H1 (cell line): ENCODE results near the gene LPGAT1. TPM values are rescaled to one million over a fixed set of nuclear protein-coding genes. Genes with fewer than 3 reads are reported as not detected.

Experiments
- CREB1 ChIP-seq: IDR thresholded peaks from 2 replicates; pipeline ENCODE4 v1.6.1; 2012; ENCODE audit warnings: inconsistent platforms
- CTBP2 ChIP-seq: IDR thresholded peaks from 2 replicates; pipeline ENCODE4 v1.7.0; 2011; ENCODE audit warnings: borderline replicate concordance, mild to moderate bottlenecking, moderate library complexity, mixed read lengths, low read length; ENCODE audit not compliant: insufficient read depth, insufficient read length
- PHF8 ChIP-seq: fragments of 200-600 bp; sonication (generic); conservative IDR thresholded peaks from 2 replicates; pipeline ENCODE4 v1.7.1; 2012; ENCODE audit warnings: low read depth, mild to moderate bottlenecking, inconsistent platforms, low read length, moderate library complexity
- POLR2A ChIP-seq, 2 experiments: IDR thresholded peaks; 1 replicate in 1 of 2; 2 replicates in 1 of 2; pipeline ENCODE4 v1.6.1; 2011; ENCODE audit warnings: low read depth in 2 of 2, low read length in 2 of 2, mild to moderate bottlenecking in 2 of 2; ENCODE audit errors: control extremely low read depth in 1 of 2
- SIN3A ChIP-seq, 2 experiments: IDR thresholded peaks in 1 of 2; conservative IDR thresholded peaks in 1 of 2; 2 replicates each; pipeline ENCODE4 v1.6.1; 2011 to 2012; ENCODE audit warnings: low read length in 2 of 2, improper control_type of control experiment in 1 of 2, low read depth in 1 of 2, mild to moderate bottlenecking in 1 of 2
- TCF12 ChIP-seq: IDR thresholded peaks from 2 replicates; pipeline ENCODE4 v1.6.1; 2011; ENCODE audit warnings: low read depth, mild to moderate bottlenecking, low read length
- polyA plus RNA-seq, 7 experiments: library from polyadenylated mRNA; depleted of rRNA in 3 of 7; stranded (reverse) in 5 of 7; unstranded in 2 of 7; fragments of >200 nt in 5 of 7; fragments of 200-250 nt in 2 of 7; gene quantifications; 1 replicate in 5 of 7; 2 replicates in 1 of 7; 4 replicates in 1 of 7; pipeline versions ENCODE4 v1.2.1 to v1.2.3, GENCODE V29; 2011 to 2013; ENCODE audit warnings: missing spikeins in 2 of 7, mixed read lengths in 2 of 7
- total RNA-seq: library from RNA; stranded (reverse); fragmentation: NEBNext Ultra II Directional; extraction: Animal tissue kit (Norgen Biotek cat#: 25700); gene quantifications from 2 replicates; pipeline ENCODE4 v1.2.1, GENCODE V29; 2021

LPGAT1 gene
- total and polyA plus RNA-seq, 2 of the 8 experiments (the other 6 are each of a cell fraction or from before 2014, with no cell fraction given) = 2.3 to 13.5 TPM

DNA sequence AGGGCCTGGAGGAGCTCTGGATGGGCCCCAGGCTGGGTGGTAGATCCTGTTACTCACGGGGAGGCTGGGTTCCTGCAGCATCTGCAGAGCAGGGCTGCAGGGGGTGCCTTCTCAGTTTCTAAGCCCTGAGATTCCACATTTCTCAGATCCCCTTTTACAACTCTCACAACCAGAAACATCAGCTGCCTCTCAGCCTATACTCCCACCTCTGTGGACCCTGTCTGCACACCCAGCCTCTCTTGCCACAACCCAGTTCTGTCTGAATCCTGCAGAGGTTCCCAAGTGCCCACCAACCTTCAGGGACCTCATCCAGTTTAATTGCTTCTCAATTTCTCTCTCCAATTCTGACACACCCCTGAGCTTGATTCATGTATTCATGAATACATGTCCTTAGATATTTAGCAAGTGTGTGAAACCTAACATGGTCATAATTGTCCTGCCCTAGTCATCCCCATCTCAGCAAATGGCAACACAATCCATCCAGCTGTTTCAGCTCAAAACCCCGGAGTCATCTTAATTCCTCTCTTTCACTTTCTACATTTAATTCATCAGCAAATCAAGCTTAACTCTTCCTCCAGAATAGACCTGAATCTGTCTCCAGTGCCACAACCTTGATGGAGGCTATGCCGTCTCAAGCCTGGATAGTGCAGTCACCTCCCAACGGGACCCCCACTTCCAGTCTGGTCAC, 98.1 kb downstream of the LPGAT1 start (continued):
- no peak for TF ChIP-seq SIN3A (conservative IDR thresholded peaks at IDR 0.05 in 1 of 2, IDR thresholded peaks at IDR 0.05 in 1 of 2; ENCODE audit: low read depth in 1 of 2, low read length in 2 of 2)
- TF ChIP-seq TCF12 = no peak
- TF ChIP-seq CTBP2 = no peak
- no peak for TF ChIP-seq POLR2A (IDR thresholded peaks at IDR 0.05; ENCODE audit: control extremely low read depth in 1 of 2, low read depth in 2 of 2, low read length in 2 of 2)
- no peak for TF ChIP-seq PHF8
- TF ChIP-seq CREB1 = no peak
- TF ChIP-seq, all 59 proteins: peak for 0
